ENCODE data around the gene TLE2. TPM values are rescaled to one million over a fixed set of nuclear protein-coding genes. Genes with fewer than 3 reads are reported as not detected.
"Not testable (repeated sequence)": the region's sequence is repeated elsewhere in the genome, so short reads cannot be mapped to it uniquely, and the experiment has no call there.

Gene TLE2
- total RNA-seq, 1 experiment from 2014 or later = 18.7 TPM

GRCh38 chr19:3017923-3018322 is 11.2 kb downstream of the TLE2 start:
- no peak overlapping the region for H3K4me3 ChIP-seq (ENCODE audit: insufficient read depth, low read depth, low read length)
- no peaks in the 10 kb centered on the region for H3K27me3 ChIP-seq (ENCODE audit: control insufficient read depth, insufficient read depth, low read length)
- H3K36me3 ChIP-seq (replicated peaks; ENCODE audit: control insufficient read depth, insufficient read depth, low read length) = no peaks in the 10 kb centered on the region
- DNase-seq = no peak

DNA sequence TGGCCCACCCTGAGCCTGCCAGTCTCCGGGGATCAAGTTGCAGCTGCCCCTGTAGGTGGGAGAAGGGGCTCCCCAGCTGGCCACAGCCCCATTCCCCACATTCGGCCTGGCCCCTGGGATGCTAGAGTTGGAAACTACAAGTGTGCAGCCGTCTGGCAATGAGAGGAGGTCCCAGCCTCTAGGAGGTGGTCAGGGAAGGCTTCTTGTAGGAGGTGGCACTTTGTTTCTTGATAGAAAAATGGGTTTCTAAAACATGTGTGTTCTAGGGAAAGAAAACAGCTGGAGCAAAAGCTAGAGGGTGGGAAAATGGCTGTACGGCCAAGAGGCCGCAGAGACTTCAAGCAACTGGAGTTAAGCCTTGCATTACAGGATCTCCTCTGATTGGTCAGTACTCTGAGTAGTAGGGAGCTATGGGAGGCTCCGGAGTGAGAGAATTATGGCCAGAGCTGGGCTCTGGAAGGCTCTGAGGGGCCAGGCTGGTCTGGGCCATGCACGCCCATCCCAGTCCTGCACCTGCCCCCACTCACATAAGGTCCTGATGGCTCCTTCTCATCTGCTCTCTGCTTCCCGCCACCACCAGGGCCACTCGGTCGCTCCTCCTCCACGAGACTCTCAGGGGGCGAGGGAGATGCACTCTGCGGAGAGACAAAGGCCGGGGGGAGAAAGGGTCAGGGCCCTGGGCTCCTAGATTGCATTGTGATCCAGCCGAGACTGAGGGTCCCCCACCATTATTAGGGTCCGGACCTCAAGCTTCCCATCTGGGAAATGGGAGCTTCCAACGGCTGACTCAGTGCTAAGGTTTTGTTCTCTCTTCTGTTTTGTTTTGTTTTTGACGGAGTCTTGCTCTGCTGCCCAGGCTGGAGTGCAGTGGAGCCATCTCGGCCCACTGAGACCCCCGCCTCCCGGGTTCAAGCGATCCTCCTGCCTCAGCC is 13.7 kb downstream of the TLE2 start:
- no peaks in the 10 kb centered on the region; the same call in 1 of the 2 replicates for H3K36me3 ChIP-seq (replicated peaks; ENCODE audit: control insufficient read depth, insufficient read depth, low read length)
- H3K27me3 ChIP-seq (ENCODE audit: control insufficient read depth, insufficient read depth, low read length) = no peaks in the 10 kb centered on the region
- no peak overlapping the region for H3K4me3 ChIP-seq (ENCODE audit: insufficient read depth, low read depth, low read length)
- peak; percentile 49 for DNase-seq

- Histone ChIP-seq H3K4me3 (ENCODE audit: insufficient read depth, low read depth, low read length) (no peak overlapping the region), H3K27me3 (ENCODE audit: control insufficient read depth, insufficient read depth, low read length) (no peaks in the 10 kb centered on the region), H3K36me3 (replicated peaks; ENCODE audit: control insufficient read depth, insufficient read depth, low read length) (no peaks in the 10 kb centered on the region; the same call in 1 of the 2 replicates)
- no peak for DNase-seq
These were observed 14.9 kb downstream of the TLE2 start for GRCh38 chr19:3014135-3014534.

DNA sequence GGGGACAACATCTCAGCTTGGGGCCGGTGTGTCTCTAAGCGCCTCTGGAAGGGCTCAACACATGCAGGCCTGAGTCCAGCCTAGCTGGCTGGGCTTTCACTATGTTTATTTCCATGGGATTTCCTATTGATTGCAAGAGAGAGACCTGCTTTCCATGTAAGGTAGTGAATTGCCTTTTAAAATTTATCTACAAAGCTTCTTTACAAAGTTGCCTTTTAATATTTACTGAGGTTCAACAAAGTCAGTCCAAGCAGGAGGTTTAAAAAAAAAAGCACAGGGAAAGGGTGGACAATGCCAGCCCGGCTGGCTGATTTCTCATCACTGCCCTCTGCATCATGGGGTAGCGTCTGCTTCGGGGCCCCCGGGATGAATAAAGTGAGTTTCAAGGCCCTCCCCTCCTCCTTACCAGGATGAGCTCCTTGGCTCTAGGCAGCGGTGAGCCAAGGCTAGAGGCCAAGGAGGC is 15.8 kb downstream of the TLE2 start:
- H3K27me3 ChIP-seq (ENCODE audit: control insufficient read depth, insufficient read depth, low read length) = no peaks in the 10 kb centered on the region
- H3K36me3 ChIP-seq (replicated peaks; ENCODE audit: control insufficient read depth, insufficient read depth, low read length) = no peaks in the 10 kb centered on the region; the same call in 1 of the 2 replicates
- no peak for DNase-seq
- H3K4me3 ChIP-seq (ENCODE audit: insufficient read depth, low read depth, low read length) = no peak overlapping the region

DNA sequence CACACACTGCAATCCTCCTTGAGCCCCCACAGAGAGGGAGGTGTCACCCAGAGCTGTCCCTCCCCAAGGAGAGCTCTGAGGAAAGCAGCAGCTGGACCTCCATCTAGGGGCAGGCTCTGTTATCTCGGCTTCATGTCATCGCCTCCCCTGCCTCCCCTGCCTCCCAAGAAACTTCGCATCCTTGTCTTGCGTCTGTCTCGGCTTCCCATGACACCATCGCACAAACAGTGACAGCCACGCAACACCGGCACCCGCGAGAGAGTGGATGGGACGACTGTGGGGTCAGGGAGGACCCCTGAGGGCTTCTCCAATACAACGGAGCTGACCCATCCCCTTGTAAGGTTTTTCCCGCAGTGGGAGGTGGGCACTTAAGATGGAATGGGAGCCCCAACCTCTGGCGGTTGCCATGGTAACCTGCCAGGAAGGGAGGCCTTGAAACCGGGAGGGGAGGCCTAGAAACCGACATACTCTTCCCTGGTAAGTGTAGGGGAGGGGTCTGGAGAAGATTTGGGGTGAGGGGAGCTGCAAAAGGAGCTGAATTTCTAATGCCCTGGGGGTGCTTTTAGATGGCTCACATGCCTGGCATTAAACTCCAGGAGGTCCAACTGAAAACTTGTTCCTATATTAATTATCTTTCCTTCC is 16.3 kb downstream of the TLE2 start:
- Histone ChIP-seq H3K27me3 (ENCODE audit: control insufficient read depth, insufficient read depth, low read length) (no peaks in the 10 kb centered on the region), H3K4me3 (ENCODE audit: insufficient read depth, low read depth, low read length) (no peak overlapping the region), H3K36me3 (replicated peaks; ENCODE audit: control insufficient read depth, insufficient read depth, low read length) (no peaks in the 10 kb centered on the region; the same call in 1 of the 2 replicates)
- peak; percentile 68 for DNase-seq

DNA sequence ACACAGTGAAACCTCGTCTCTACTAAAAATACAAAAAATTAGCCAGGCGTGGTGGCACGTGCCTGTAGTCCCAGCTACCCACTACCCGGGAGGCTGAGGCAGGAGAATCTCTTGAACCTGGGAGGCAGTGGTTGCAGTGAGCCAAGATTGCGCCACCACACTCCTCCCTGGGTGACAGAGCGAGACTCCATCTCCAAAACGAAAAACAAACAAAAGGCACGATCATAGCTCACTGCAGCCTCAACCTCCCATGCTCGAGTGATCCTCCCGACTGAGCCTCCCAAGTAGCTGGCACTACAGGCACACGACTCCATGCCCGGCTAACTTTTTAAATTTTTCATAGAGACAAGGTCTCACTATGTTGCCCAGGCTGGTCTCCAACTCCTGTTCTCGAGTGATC is 17.0 kb downstream of the TLE2 start:
- not testable (repeated sequence) for H3K4me3 ChIP-seq (ENCODE audit: insufficient read depth, low read depth, low read length); DNase-seq; H3K27me3 ChIP-seq (ENCODE audit: control insufficient read depth, insufficient read depth, low read length); H3K36me3 ChIP-seq (replicated peaks; ENCODE audit: control insufficient read depth, insufficient read depth, low read length)

GRCh38 chr19:3010871-3011270 is 18.2 kb downstream of the TLE2 start:
- no peak overlapping the region for H3K4me3 ChIP-seq (ENCODE audit: insufficient read depth, low read depth, low read length)
- DNase-seq = peak; percentile 46

GRCh38 chr19:3008994-3009393 is 20.1 kb downstream of the TLE2 start:
- Histone ChIP-seq H3K36me3 (replicated peaks; ENCODE audit: control insufficient read depth, insufficient read depth, low read length) (peaks cover 2% of the 10 kb centered on the region; the same call in 1 of the 2 replicates), H3K4me3 (ENCODE audit: insufficient read depth, low read depth, low read length) (no peak overlapping the region), H3K27me3 (ENCODE audit: control insufficient read depth, insufficient read depth, low read length) (no peaks in the 10 kb centered on the region)
- no peak for DNase-seq

More at GRCh38 chr19:3010871-3011270, 18.2 kb downstream of the TLE2 start:
- Histone ChIP-seq H3K36me3 (replicated peaks; ENCODE audit: control insufficient read depth, insufficient read depth, low read length) (no peaks in the 10 kb centered on the region; the same call in 1 of the 2 replicates), H3K27me3 (ENCODE audit: control insufficient read depth, insufficient read depth, low read length) (no peaks in the 10 kb centered on the region)

- no peak overlapping the region for H3K4me3 ChIP-seq (ENCODE audit: insufficient read depth, low read depth, low read length)
- peaks cover 2% of the 10 kb centered on the region; the same call in 1 of the 2 replicates for H3K36me3 ChIP-seq (replicated peaks; ENCODE audit: control insufficient read depth, insufficient read depth, low read length)
- H3K27me3 ChIP-seq (ENCODE audit: control insufficient read depth, insufficient read depth, low read length) = no peaks in the 10 kb centered on the region
- no peak for DNase-seq
These were observed 21.1 kb downstream of the TLE2 start for GRCh38 chr19:3007975-3008374.

GRCh38 chr19:3006075-3006767 is 22.9 kb downstream of the TLE2 start:
- Histone ChIP-seq H3K27me3 (ENCODE audit: control insufficient read depth, insufficient read depth, low read length) (no peaks in the 10 kb centered on the region), H3K36me3 (replicated peaks; ENCODE audit: control insufficient read depth, insufficient read depth, low read length) (peaks cover 2% of the 10 kb centered on the region; the same call in 1 of the 2 replicates), H3K4me3 (ENCODE audit: insufficient read depth, low read depth, low read length) (no peak overlapping the region)
- DNase-seq = peak; percentile 98

- no peak overlapping the region for H3K4me3 ChIP-seq (ENCODE audit: insufficient read depth, low read depth, low read length)
- peaks cover 2% of the 10 kb centered on the region; the same call in 1 of the 2 replicates for H3K36me3 ChIP-seq (replicated peaks; ENCODE audit: control insufficient read depth, insufficient read depth, low read length)
- no peak for DNase-seq
- H3K27me3 ChIP-seq (ENCODE audit: control insufficient read depth, insufficient read depth, low read length) = no peaks in the 10 kb centered on the region
These were observed 23.7 kb downstream of the TLE2 start for GRCh38 chr19:3005345-3005744.

- H3K27me3 ChIP-seq (ENCODE audit: control insufficient read depth, insufficient read depth, low read length) = no peaks in the 10 kb centered on the region
- H3K36me3 ChIP-seq (replicated peaks; ENCODE audit: control insufficient read depth, insufficient read depth, low read length) = peaks cover 2% of the 10 kb centered on the region; the same call in 1 of the 2 replicates
- H3K4me3 ChIP-seq (ENCODE audit: insufficient read depth, low read depth, low read length) = no peak overlapping the region
- DNase-seq = no peak
These were observed 24.6 kb downstream of the TLE2 start for GRCh38 chr19:3004522-3004921.

- Histone ChIP-seq H3K4me3 (ENCODE audit: insufficient read depth, low read depth, low read length) (no peak overlapping the region), H3K27me3 (ENCODE audit: control insufficient read depth, insufficient read depth, low read length) (no peaks in the 10 kb centered on the region), H3K36me3 (replicated peaks; ENCODE audit: control insufficient read depth, insufficient read depth, low read length) (peaks cover 2% of the 10 kb centered on the region; the same call in 1 of the 2 replicates)
- DNase-seq = no peak
These were observed 26.0 kb downstream of the TLE2 start for GRCh38 chr19:3003046-3003445.

GRCh38 chr19:3001235-3001800 is 27.8 kb downstream of the TLE2 start:
- H3K27me3 ChIP-seq (ENCODE audit: control insufficient read depth, insufficient read depth, low read length) = no peaks in the 10 kb centered on the region
- no peak overlapping the region for H3K4me3 ChIP-seq (ENCODE audit: insufficient read depth, low read depth, low read length)
- H3K36me3 ChIP-seq (replicated peaks; ENCODE audit: control insufficient read depth, insufficient read depth, low read length) = peaks cover 2% of the 10 kb centered on the region; the same call in 1 of the 2 replicates
- no peak for DNase-seq
